GM12872 (cell line): ENCODE data around the gene TOX4.

Source experiments
- TF ChIP-seq, protein P1 (sequence below): IDR thresholded peaks from 3 replicates; pipeline ENCODE4 v1.5.1; 2011; ENCODE audit warnings: low read depth, mild to moderate bottlenecking, low read length, moderate library complexity; ENCODE audit not compliant: insufficient read depth

The TOX4 gene

DNA sequence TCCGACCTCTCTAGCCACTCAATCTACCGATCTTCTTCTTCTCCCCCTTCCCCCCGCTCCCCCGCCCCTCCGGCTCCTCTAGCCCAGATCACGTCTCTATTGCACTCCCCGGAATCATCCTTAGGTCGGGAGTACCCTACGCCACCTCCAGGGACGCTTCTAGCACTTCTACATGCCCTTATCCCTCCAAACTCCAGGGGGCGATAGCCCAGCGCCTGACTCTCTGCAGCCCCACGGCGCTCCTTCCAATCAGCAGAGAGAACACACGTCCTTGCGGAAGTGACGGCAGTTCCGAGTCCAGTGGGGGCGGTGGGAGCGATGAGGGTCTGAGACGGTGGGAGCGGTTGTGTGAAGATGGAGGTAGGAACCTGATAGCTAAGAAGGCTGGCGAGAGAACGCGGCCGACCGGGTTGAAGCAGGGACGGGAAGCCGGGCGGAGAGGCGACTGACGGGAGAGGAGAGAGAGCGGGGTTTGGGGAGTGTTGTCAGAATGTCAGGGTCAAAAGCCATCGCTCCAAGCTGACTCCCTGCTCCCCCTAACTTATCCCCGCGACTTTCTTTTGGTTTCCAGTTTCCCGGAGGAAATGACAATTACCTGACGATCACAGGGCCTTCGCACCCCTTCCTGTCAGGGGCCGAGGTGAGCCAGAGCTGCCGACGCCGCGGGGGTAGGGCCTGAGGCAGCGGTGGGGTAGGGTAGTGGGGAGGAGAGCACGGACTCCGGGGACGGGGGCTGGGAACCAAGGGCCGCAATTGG is at the start of gene TOX4, which contains the start of gene RAB2B:
Gene TOX4, plus strand, starts transcription at position 271 of the 757 bp plus-strand sequence. Its CDS starts 84 bp downstream, at position 355.
Gene RAB2B, minus strand, starts transcription at position 35 of the 757 bp plus-strand sequence. CDS start 87 bp downstream, outside the sequence.
- TF ChIP-seq, protein P1, sequence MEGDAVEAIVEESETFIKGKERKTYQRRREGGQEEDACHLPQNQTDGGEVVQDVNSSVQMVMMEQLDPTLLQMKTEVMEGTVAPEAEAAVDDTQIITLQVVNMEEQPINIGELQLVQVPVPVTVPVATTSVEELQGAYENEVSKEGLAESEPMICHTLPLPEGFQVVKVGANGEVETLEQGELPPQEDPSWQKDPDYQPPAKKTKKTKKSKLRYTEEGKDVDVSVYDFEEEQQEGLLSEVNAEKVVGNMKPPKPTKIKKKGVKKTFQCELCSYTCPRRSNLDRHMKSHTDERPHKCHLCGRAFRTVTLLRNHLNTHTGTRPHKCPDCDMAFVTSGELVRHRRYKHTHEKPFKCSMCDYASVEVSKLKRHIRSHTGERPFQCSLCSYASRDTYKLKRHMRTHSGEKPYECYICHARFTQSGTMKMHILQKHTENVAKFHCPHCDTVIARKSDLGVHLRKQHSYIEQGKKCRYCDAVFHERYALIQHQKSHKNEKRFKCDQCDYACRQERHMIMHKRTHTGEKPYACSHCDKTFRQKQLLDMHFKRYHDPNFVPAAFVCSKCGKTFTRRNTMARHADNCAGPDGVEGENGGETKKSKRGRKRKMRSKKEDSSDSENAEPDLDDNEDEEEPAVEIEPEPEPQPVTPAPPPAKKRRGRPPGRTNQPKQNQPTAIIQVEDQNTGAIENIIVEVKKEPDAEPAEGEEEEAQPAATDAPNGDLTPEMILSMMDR = peak; percentile 97

DNA sequence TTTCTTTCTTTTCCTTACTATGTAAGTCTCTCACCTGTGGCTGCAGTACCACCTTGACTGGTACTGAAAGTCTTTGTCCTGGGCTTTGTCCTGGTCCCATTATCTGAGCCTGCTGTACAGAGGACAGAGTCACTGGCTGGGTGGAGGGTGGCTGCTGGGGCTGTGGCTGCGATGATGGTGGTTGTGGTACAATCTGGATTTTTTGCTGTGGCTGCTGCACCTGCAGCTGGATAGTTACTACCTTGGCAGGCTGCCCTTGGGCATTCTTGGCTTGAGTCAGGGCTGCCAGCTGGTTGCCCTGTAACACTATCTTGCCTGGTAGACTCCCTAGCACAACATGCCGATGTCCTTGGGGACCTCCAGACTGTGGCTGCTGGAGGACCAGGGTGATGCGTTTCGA is 48.1 kb upstream of the TOX4 start:
- TF ChIP-seq, protein P1 = no peak

DNA sequence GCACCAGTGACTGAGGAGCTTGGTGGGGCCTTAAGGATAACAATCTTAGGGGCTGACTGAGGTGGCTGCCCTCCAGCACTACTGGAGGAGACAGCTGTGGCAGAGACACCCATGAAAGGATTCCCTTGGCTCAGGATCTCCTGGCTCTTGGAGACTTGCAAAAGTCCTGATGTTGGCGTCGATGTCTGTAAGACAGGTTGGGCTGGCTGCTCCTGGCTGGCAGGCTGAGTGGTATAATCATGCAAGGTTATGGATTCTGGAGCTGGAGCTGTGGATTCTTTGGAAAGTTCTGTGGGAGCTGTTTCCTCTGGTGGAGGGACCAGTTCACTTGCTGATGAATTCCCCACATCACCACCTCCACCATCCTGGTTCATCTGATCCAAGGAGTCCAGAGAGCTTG is 45.9 kb upstream of the TOX4 start:
- TF ChIP-seq, protein P1 = no peak

DNA sequence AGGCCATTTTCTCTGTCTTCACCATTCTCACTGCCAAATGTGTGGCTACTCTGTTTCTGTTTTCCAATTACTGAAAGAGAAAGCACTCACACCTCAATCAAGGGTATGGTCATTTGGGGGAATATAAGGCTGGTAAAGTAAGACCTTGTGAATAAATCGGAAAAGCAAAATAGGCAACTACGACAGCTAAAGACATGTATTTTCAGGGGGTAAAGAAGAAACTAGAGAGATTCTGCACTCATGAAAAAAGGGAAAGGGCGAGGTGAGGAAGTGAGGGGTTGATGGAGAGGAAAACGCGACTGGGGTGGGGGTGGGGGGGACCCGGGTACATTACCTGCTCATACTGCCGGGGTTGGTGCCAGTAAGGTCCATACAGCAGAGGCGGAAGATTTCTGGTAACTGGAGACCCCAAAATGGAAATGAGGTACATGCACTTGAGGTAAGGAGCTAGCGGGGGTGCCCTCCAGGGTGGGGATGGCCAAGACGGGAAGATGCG is 40.4 kb upstream of the TOX4 start:
- TF ChIP-seq, protein P1 = no peak

DNA sequence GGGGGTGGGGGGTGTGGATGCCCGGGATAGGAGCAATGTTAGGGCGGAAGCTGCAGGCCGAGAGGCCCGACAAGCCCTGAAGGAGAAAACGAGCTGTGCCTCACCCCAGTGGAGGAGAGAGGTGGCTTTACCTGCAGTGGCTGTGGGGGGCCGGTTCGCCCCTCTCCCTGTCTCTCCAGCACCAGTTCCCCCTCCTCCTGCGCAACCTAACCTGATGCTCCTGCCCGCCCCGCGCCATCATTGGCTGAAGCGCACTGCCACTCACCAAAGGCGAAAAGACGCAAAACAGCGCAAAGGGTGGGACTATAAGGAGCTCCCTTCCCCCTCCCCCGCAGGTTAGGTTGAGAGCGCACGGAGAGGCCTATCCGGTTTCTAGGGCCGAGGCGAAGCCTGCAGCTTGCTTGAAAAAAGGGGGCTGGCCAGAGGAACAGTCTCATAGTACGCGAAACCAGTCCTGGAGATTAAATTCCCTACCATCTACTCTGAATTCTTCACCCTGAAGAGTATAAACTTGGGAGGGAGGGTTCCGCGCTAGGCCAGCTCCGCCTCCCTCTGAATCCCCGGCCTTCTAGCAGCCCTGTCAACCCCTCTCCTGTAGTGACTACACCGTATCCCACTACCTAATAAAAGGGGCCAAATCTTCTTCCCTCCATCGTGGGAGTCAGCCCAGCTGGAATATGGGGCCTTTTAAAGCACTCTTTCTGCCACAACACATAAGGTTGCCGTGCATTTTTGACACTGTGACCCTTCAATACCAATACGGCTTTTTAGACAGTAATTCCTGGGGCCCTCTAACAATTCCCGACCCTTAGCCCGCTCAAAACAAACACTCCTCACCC is 39.7 kb upstream of the TOX4 start:
- TF ChIP-seq, protein P1 = no peak

DNA sequence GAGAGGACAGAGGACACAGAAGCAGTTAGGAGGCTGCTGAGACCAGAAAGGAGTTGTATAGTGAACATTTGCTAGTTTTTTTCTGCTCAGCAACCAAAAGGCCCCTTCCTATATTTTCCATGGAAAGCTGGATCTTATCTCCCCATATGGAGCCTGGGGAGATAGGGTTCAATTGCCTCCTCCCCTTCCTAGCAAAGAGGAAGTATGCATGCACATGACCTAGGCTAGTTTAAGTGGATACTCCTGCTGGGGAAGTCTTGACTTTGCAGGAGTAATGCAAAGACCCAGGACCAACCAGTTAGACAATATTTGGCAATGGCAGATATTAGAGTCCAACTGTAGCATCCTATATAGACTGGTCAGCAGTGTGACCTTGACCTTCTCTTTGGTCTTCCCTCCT is 36.1 kb upstream of the TOX4 start:
- TF ChIP-seq, protein P1 = no peak

- TF ChIP-seq, protein P1 = no peak
These were observed 27.1 kb upstream of the TOX4 start for GRCh38 chr14:21449899-21450216.
